Measurements from ENCODE around the gene HPCA.

GRCh38 chr1:32885676-32886003 is 651 bp upstream of the HPCA start:
- TF ChIP-seq CTCF (optimal IDR thresholded peaks at IDR 0.05 in 1 of 3, IDR thresholded peaks at IDR 0.05 in 1 of 3, conservative IDR thresholded peaks at IDR 0.05 in 1 of 3; ENCODE audit: extremely low read depth in 1 of 3, insufficient read depth in 2 of 3, low read length in 3 of 3) = no peak
- TF ChIP-seq EZH2 (IDR thresholded peaks at IDR 0.05; ENCODE audit: low read length) = peak; percentile 21
